ENCODE measurements around the gene CAMK2G.

DNA sequence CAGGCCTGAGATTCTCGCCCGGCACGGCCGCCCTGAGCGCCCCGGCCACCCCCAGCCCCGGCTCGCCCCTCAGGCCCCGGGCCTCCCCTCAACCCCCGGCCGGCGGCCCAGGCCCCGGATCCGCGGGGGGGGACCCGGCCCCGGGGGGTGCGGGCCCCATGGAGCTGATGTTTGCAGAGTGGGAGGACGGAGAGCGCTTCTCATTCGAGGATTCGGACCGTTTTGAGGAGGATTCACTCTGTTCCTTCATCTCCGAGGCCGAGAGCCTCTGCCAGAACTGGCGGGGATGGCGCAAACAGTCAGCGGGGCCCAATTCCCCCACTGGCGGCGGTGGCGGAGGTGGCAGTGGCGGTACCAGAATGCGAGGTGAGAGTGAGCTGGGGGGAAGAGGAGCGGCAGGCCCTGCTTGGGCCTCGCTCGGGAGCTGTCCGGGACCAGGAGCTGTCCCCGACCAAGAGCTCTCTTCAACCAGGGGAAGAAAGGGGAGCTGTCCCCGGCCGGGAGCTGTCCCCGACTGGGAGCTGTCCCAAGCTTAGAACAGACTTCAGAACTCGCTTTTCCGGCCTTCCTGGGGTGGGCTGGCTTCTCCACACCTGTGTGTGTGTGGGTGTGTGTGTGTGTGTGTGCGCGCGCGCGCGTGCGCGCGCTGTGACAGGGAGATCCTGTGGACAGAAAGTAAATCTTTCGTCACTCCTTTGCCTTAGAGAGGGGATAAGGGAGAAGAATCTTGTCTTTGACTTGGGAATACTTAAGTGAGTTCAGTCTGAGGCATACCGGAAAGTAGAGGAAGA, 88.4 kb downstream of the CAMK2G start:
- TF ChIP-seq CTCF (IDR thresholded peaks at IDR 0.05 in 4 of 5, conservative IDR thresholded peaks at IDR 0.05 in 1 of 5) = no peak
- TF ChIP-seq POLR2A (IDR thresholded peaks at IDR 0.05) = no peak
